Kidney epithelial cell (primary cell): ENCODE data around the gene LGALS3BP. TPM values are rescaled to one million over a fixed set of nuclear protein-coding genes. Genes with fewer than 3 reads are reported as not detected.

Experiments used
- DNase-seq: peaks from one replicate; pipeline ENCODE4 v3.0.0-alpha.2; 2010; ENCODE audit warnings: low read depth
- H3K27me3 ChIP-seq: 2 replicates; pipeline ENCODE4 v1.6.0; 2011; ENCODE audit warnings: low read length; ENCODE audit not compliant: control insufficient read depth, insufficient read depth
- H3K36me3 ChIP-seq: 2 replicates; pipeline ENCODE4 v1.5.1; 2011; ENCODE audit warnings: low read length; ENCODE audit not compliant: control insufficient read depth, insufficient read depth
- H3K4me3 ChIP-seq: 2 replicates; pipeline ENCODE4 v1.5.1; 2011; ENCODE audit warnings: low read depth, mild to moderate bottlenecking, control low read depth, low read length
- CTCF ChIP-seq: IDR thresholded peaks from 2 replicates; pipeline ENCODE4 v1.5.1; 2011; ENCODE audit warnings: mild to moderate bottlenecking, moderate library complexity, low read length, control low read depth, inconsistent platforms; ENCODE audit not compliant: insufficient read depth, poor library complexity, severe bottlenecking
- total RNA-seq: library from RNA; depleted of rRNA; stranded (reverse); fragments of >200 nt; gene quantifications from 2 replicates; pipeline ENCODE4 v1.2.3, GENCODE V29; 2015

LGALS3BP gene
- total RNA-seq, 1 donor from 2014 or later = 283 TPM

- Histone ChIP-seq H3K4me3 (peak overlapping the region; percentile 3), H3K27me3 (no peaks in the 10 kb centered on the region), H3K36me3 (peaks cover 3% of the 10 kb centered on the region)
- TF ChIP-seq CTCF = peak; percentile 19
- no peak for DNase-seq
Measured at GRCh38 chr17:78977997-78978973, 1.4 kb downstream of the LGALS3BP start.

GRCh38 chr17:78977681-78977943, 2.1 kb downstream of the LGALS3BP start:
- H3K36me3 ChIP-seq = peaks cover 3% of the 10 kb centered on the region
- no peak for TF ChIP-seq CTCF
- peak overlapping the region; percentile 3 for H3K4me3 ChIP-seq
- H3K27me3 ChIP-seq = no peaks in the 10 kb centered on the region
- DNase-seq = no peak

GRCh38 chr17:78976907-78977680, 2.6 kb downstream of the LGALS3BP start:
- no peak for DNase-seq
- no peaks in the 10 kb centered on the region for H3K27me3 ChIP-seq
- TF ChIP-seq CTCF = no peak
- peaks cover 3% of the 10 kb centered on the region for H3K36me3 ChIP-seq
- H3K4me3 ChIP-seq = peak overlapping the region; percentile 3

- peak; percentile 23 for DNase-seq
- no peaks in the 10 kb centered on the region for H3K27me3 ChIP-seq
- H3K4me3 ChIP-seq = no peak overlapping the region
- TF ChIP-seq CTCF = no peak
- H3K36me3 ChIP-seq = peaks cover 3% of the 10 kb centered on the region
Measured at GRCh38 chr17:78974635-78975591, 4.8 kb downstream of the LGALS3BP start.

GRCh38 chr17:78973792-78974520, 5.8 kb downstream of the LGALS3BP start:
- H3K27me3 ChIP-seq = no peaks in the 10 kb centered on the region
- no peak for TF ChIP-seq CTCF
- DNase-seq = no peak
- no peak overlapping the region for H3K4me3 ChIP-seq
- peaks cover 3% of the 10 kb centered on the region for H3K36me3 ChIP-seq
